Measurements from ENCODE around the gene SHISAL1. TPM values are rescaled to one million over a fixed set of nuclear protein-coding genes. Genes with fewer than 3 reads are reported as not detected.

Gene SHISAL1
- total RNA-seq, 2 experiments from 2014 or later, result not detected

GRCh38 chr22:44338177-44338810 lies 25.5 kb upstream of the SHISAL1 start:
- CTCF ChIA-PET, result no interaction called here
- Mint-ChIP-seq H3K27ac (no peak overlapping the region), H3K27me3 (peaks cover 5% of the 10 kb centered on the region), H3K4me1 (no peaks in the 10 kb centered on the region), H3K4me3 (no peak overlapping the region), H3K9me3 (ENCODE audit: low read depth) (no peaks in the 10 kb centered on the region), H3K36me3 (no peaks in the 10 kb centered on the region)
- no peak for DNase-seq
- ATAC-seq, result no peak

DNA sequence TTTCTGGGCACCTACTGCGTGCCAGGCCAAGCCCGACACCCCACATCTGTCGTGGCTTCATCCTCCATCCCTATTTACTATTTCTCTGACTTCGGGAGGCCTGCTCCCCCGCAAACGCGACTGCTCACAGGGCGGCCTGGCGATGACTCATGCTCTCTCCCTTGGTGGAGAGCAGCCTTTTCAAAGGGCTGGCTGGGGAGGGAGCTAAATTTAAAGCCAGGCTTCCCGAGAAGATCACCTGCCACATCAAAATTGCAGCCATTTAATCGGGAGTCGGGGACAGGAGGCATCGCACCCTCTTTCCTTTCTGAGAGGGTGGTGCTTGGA lies 24.9 kb upstream of the SHISAL1 start:
- ATAC-seq (no peak), DNase-seq (no peak)
- H3K4me3 Mint-ChIP-seq, result no peak overlapping the region
- peaks cover 10% of the 10 kb centered on the region for H3K27me3 Mint-ChIP-seq
- no peaks in the 10 kb centered on the region for H3K4me1 Mint-ChIP-seq
- CTCF ChIA-PET, result no interaction called here
- no peaks in the 10 kb centered on the region for H3K9me3 Mint-ChIP-seq (ENCODE audit: low read depth)
- no peak overlapping the region for H3K27ac Mint-ChIP-seq
- H3K36me3 Mint-ChIP-seq, result no peaks in the 10 kb centered on the region

- H3K4me3 Mint-ChIP-seq, result no peak overlapping the region
- no peaks in the 10 kb centered on the region for H3K9me3 Mint-ChIP-seq (ENCODE audit: low read depth)
- ATAC-seq, result no peak
- no peak for DNase-seq
- no peak overlapping the region for H3K27ac Mint-ChIP-seq
- CTCF ChIA-PET, result no interaction called here
- peaks cover 2% of the 10 kb centered on the region for H3K4me1 Mint-ChIP-seq
- H3K27me3 Mint-ChIP-seq, result peaks cover 15% of the 10 kb centered on the region
- no peaks in the 10 kb centered on the region for H3K36me3 Mint-ChIP-seq
Observed at GRCh38 chr22:44336962-44337677, 24.4 kb upstream of the SHISAL1 start.

- Mint-ChIP-seq H3K9me3 (ENCODE audit: low read depth) (no peaks in the 10 kb centered on the region), H3K4me3 (no peak overlapping the region), H3K27ac (no peak overlapping the region), H3K36me3 (no peaks in the 10 kb centered on the region), H3K27me3 (peaks cover 19% of the 10 kb centered on the region), H3K4me1 (peaks cover 6% of the 10 kb centered on the region)
- DNase-seq, result no peak
- CTCF ChIA-PET, result no interaction called here
- peak; percentile 60 for ATAC-seq
Observed at GRCh38 chr22:44335903-44336803, 23.4 kb upstream of the SHISAL1 start.

DNA sequence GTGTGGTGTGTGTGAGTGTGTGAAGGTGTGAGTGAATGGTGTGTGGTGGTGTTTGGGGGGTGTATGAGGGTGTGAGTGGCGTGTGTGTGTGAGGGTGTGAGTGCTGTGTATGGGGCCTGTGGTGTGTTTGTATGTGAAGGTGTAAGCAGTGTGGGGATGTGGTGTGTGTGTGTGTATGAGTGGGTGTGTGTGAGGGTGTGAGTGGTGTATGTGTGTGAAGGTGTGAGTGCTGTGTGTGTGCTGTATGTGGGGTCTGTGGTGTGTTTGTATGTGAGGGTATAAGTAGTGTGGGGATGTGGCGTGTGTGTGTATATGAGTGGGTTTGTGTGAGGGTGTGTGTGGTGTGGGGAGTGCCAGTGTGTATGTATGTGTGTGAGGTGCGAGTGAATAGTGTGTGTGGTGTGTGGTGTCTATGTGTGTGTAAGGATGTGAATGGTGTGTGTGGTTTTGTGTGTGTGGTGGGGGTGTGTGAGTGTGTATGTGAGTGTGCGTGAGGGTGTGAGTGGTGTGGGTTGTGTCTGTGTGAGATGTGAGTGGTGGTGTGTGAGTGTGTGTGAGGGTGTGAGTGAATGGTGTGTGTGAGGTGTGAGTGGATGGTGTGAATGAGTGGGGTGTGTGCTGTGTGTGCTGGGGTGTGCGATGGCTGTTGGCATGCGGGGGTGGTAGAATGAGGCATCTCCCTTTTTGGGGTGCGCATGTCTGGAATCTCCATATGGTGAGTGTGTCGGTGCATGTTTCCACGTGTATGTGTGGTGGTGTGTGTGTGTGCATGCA lies 22.5 kb upstream of the SHISAL1 start:
- no peak for ATAC-seq

GRCh38 chr22:44333847-44334635 lies 21.3 kb upstream of the SHISAL1 start:
- H3K27me3 Mint-ChIP-seq, result peaks cover 36% of the 10 kb centered on the region
- no peaks in the 10 kb centered on the region for H3K36me3 Mint-ChIP-seq
- H3K4me3 Mint-ChIP-seq, result no peak overlapping the region
- DNase-seq, result no peak
- peaks cover 20% of the 10 kb centered on the region for H3K4me1 Mint-ChIP-seq
- H3K9me3 Mint-ChIP-seq (ENCODE audit: low read depth), result no peaks in the 10 kb centered on the region
- H3K27ac Mint-ChIP-seq, result no peak overlapping the region
- CTCF ChIA-PET, result no interaction called here
- ATAC-seq, result no peak

More for the DNA sequence above, 22.5 kb upstream of the SHISAL1 start:
- Mint-ChIP-seq H3K4me3 (no peak overlapping the region), H3K4me1 (peaks cover 8% of the 10 kb centered on the region), H3K27me3 (peaks cover 24% of the 10 kb centered on the region), H3K9me3 (ENCODE audit: low read depth) (no peaks in the 10 kb centered on the region), H3K36me3 (no peaks in the 10 kb centered on the region), H3K27ac (no peak overlapping the region)
- DNase-seq, result no peak
- CTCF ChIA-PET, result no interaction called here

DNA sequence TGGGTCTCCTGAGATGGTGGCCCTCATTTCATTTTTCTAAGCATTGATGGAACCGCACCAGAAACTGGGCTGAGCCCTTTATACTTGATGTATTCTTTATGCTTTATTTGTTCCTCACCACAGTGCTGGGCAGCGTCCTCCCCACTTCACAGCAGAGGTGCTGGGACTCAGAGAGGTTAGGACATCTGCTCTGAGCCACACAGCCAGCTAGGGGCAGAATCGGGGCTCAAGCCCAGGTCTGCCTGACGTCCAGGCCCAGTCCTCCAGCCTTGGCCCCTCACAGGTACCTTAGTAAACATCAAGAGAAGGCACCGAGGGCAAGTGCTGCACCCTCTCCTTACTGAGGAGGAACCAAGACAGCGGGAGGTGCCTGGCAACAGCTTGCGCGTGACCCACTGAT lies 20.2 kb upstream of the SHISAL1 start:
- CTCF ChIA-PET, result no interaction called here
- DNase-seq (no peak), ATAC-seq (no peak)
- peaks cover 45% of the 10 kb centered on the region for H3K27me3 Mint-ChIP-seq
- H3K9me3 Mint-ChIP-seq (ENCODE audit: low read depth), result no peaks in the 10 kb centered on the region
- H3K27ac Mint-ChIP-seq, result no peak overlapping the region
- no peak overlapping the region for H3K4me3 Mint-ChIP-seq
- peaks cover 26% of the 10 kb centered on the region for H3K4me1 Mint-ChIP-seq
- no peaks in the 10 kb centered on the region for H3K36me3 Mint-ChIP-seq

DNA sequence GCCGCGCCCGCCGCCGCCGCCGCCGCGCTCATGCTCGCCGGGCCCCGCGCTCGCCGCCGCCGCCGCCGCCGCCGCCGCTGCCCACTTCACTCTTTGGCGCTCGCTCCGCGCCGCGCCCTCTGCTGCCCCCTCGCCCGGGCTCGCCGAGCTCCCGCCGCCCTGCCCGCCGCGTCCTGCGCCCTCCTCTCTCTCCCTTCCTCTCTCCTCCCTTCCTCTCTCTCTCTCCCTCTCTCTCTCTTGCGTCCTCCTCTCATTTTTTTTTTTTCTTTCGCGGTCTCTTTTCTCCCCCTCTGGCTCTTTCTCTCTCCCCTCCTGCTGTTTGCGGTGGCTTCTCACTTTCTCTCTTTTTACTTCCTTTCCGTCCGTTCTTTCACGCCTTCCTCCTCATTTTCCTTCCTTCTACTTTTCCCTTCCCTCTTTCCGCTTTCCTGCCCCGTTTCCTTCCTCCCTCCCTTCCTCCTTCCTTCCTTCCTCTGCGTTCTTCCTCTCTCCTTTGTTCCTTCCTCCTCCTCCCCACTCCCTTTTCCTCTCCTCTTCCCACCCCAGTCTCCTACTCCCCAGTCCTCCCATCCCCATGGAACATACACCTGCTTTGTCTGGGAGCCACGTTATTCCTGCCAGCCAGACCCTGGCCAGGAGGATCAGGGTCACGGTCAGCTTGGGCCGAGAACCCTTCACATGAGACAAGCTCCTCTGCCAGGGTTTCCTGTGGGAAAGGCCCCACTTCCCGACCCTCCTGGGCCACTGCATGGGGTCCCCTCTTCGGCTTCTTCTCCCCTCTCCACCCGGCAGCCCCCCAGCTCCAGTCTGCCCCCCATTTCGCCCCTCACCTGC lies 19.3 kb upstream of the SHISAL1 start:
- H3K4me1 Mint-ChIP-seq, result peaks cover 26% of the 10 kb centered on the region
- DNase-seq (no peak), ATAC-seq (no peak)
- H3K4me3 Mint-ChIP-seq, result peak overlapping the region; percentile 10
- CTCF ChIA-PET, result no interaction called here
- H3K36me3 Mint-ChIP-seq, result no peaks in the 10 kb centered on the region
- H3K27me3 Mint-ChIP-seq, result peaks cover 49% of the 10 kb centered on the region
- H3K9me3 Mint-ChIP-seq (ENCODE audit: low read depth), result no peaks in the 10 kb centered on the region
- H3K27ac Mint-ChIP-seq, result no peak overlapping the region

GRCh38 chr22:44330744-44331660 lies 18.3 kb upstream of the SHISAL1 start:
- ATAC-seq (no peak), DNase-seq (no peak)
- H3K9me3 Mint-ChIP-seq (ENCODE audit: low read depth), result no peaks in the 10 kb centered on the region
- no peak overlapping the region for H3K4me3 Mint-ChIP-seq
- no peak overlapping the region for H3K27ac Mint-ChIP-seq
- CTCF ChIA-PET, result no interaction called here
- H3K27me3 Mint-ChIP-seq, result peaks cover 60% of the 10 kb centered on the region
- H3K36me3 Mint-ChIP-seq, result no peaks in the 10 kb centered on the region
- peaks cover 27% of the 10 kb centered on the region for H3K4me1 Mint-ChIP-seq

GRCh38 chr22:44330188-44330743 lies 17.5 kb upstream of the SHISAL1 start:
- CTCF ChIA-PET, result interaction anchor here (1.3 kb wide), 1 partner anchor 336 kb away, joined by 5 read pairs; no protein-coding TSS in a partner anchor
- DNase-seq (no peak), ATAC-seq (no peak)
- H3K27me3 Mint-ChIP-seq, result peaks cover 66% of the 10 kb centered on the region
- H3K36me3 Mint-ChIP-seq, result no peaks in the 10 kb centered on the region
- peaks cover 31% of the 10 kb centered on the region for H3K4me1 Mint-ChIP-seq
- H3K9me3 Mint-ChIP-seq (ENCODE audit: low read depth), result no peaks in the 10 kb centered on the region
- no peak overlapping the region for H3K27ac Mint-ChIP-seq
- no peak overlapping the region for H3K4me3 Mint-ChIP-seq

DNA sequence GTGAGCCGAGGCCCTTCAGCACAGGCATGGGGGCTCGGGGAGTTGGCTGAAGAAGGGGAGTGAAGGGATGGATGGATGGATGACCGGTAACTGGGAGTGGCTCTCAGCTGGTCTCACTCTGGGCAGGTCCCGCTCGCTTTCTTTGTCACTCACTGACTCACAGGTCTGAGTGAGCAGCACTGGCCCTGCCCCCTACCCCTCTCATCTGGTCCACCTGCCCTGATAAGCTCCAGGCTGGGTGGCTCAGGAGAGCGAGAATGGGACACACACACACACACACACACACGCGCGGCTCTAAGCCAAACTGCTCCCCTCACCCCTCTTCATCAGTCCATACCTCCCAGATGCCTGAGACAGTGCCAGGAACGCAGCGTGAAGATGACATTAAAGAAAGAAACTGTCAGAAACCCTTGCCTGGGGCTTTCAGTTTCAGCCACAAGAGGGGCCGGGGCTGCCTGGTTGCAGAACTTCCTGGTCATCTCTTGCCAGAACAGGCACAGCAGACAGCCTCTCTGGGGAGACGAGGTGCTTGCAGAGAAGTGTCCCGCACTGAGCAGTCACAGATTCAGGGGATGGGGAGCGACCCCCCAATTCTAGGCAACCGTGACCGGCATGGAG lies 16.5 kb upstream of the SHISAL1 start:
- Mint-ChIP-seq H3K4me1 (peaks cover 31% of the 10 kb centered on the region), H3K27me3 (peaks cover 71% of the 10 kb centered on the region), H3K36me3 (no peaks in the 10 kb centered on the region), H3K9me3 (ENCODE audit: low read depth) (no peaks in the 10 kb centered on the region), H3K27ac (peak overlapping the region; percentile 18), H3K4me3 (no peak overlapping the region)
- DNase-seq (peak; percentile 82), ATAC-seq (peak; percentile 80)
- CTCF ChIA-PET, result interaction anchor here (1.0 to 1.3 kb wide), 2 partner anchors 238 to 335 kb away, joined by 3 to 5 read pairs; no protein-coding TSS in a partner anchor

Measured in activated CD8-positive, alpha-beta memory T cell treated with anti-CD3 and anti-CD28 coated beads, Interleukin-2, amount 10 ng/mL, durations not matched to agents 7 days and 5 days (primary cell).